Caco-2 (cell line): ENCODE data around the gene PARP16. TPM values are rescaled to one million over a fixed set of nuclear protein-coding genes. Genes with fewer than 3 reads are reported as not detected.

Experiments
- BruUV-seq: library from RNA; stranded (reverse); fragments of 400-500 nt; replicated peaks from 2 replicates; lab custom pipeline; 2021; lab: Mats Ljungman, UMichigan
- CTCF ChIA-PET: fragments of 300-600 bp; sonication (Branson Sonifier 250); formaldehyde crosslinking; loops from one replicate; lab custom pipeline; 2022; ENCODE audit warnings: antibody characterized with exemption; lab: Charles Lee
- POLR2A ChIA-PET: fragments of 300-600 bp; sonication (Branson Sonifier 250); formaldehyde crosslinking; loops from one replicate; lab custom pipeline; 2022; ENCODE audit warnings: antibody characterized with exemption; lab: Charles Lee
- DNase-seq, 2 experiments: peaks; one replicate each; pipeline versions ENCODE4 v3.0.0 to v3.0.0-alpha.2; 2020 to 2022
- H3K27me3 ChIP-seq: replicated peaks from 2 replicates; pipeline ENCODE4 v1.6.0; 2011; ENCODE audit warnings: low read length; ENCODE audit not compliant: control insufficient read depth, insufficient read depth
- H3K36me3 ChIP-seq: 2 replicates; pipeline ENCODE4 v1.5.1; 2011; ENCODE audit warnings: low read length; ENCODE audit not compliant: control insufficient read depth, insufficient read depth
- H3K4me1 ChIP-seq: fragments of 250-450 bp; sonication (Bioruptor Pico); 2 replicates; pipeline ENCODE4 v1.5.1; 2020; ENCODE audit warnings: mild to moderate bottlenecking
- H3K4me3 ChIP-seq: 2 replicates; pipeline ENCODE4 v1.5.1; 2011; ENCODE audit warnings: low read depth, mild to moderate bottlenecking, control low read depth, low read length
- H3K9me3 ChIP-seq: fragments of 250-450 bp; sonication (Bioruptor Pico); 2 replicates; pipeline ENCODE4 v1.5.1; 2020; ENCODE audit warnings: mild to moderate bottlenecking, moderate library complexity
- H3K27ac Mint-ChIP-seq: one replicate; pipeline ENCODE4 v1.8.0; 2022; ENCODE audit warnings: mixed read lengths; ENCODE audit not compliant: unreplicated experiment
- H3K27me3 Mint-ChIP-seq: one replicate; pipeline ENCODE4 v1.8.0; 2022; ENCODE audit warnings: mixed read lengths; ENCODE audit not compliant: insufficient read depth, unreplicated experiment
- H3K36me3 Mint-ChIP-seq: one replicate; pipeline ENCODE4 v1.8.0; 2022; ENCODE audit warnings: mild to moderate bottlenecking, mixed read lengths; ENCODE audit not compliant: insufficient read depth, unreplicated experiment
- H3K4me1 Mint-ChIP-seq: one replicate; pipeline ENCODE4 v1.8.0; 2022; ENCODE audit warnings: low read depth, mixed read lengths; ENCODE audit not compliant: unreplicated experiment
- H3K4me3 Mint-ChIP-seq: one replicate; pipeline ENCODE4 v1.8.0; 2022; ENCODE audit warnings: mild to moderate bottlenecking, moderate library complexity, mixed read lengths; ENCODE audit not compliant: unreplicated experiment
- H3K9me3 Mint-ChIP-seq: one replicate; pipeline ENCODE4 v1.8.0; 2022; ENCODE audit warnings: mixed read lengths; ENCODE audit not compliant: unreplicated experiment
- CTCF ChIP-seq, 2 experiments: fragments of 200-600 bp in 1 of 2; IDR thresholded peaks; 1 replicate in 1 of 2; 2 replicates in 1 of 2; pipeline versions ENCODE4 v1.5.1 to v1.8.0; 2011 to 2022; ENCODE audit warnings: antibody characterized with exemption in 1 of 2, control low read depth in 1 of 2, inconsistent platforms in 1 of 2, low read depth in 1 of 2, low read length in 1 of 2, mild to moderate bottlenecking in 1 of 2, moderate library complexity in 1 of 2; ENCODE audit not compliant: insufficient read depth in 1 of 2, severe bottlenecking in 1 of 2, unreplicated experiment in 1 of 2
- intact Hi-C: fragments of 100-400 bp; cut with micrococcal nuclease; formaldehyde crosslinking; loops from one replicate; pipeline ENCODE4 v1.10.0; 2022; ENCODE audit not compliant: unreplicated experiment
- total RNA-seq: library from RNA; stranded (reverse); gene quantifications from 2 replicates; pipeline ENCODE4 v1.2.3, GENCODE V29; 2022

PARP16 gene
- total RNA-seq, 1 experiment from 2014 or later, result 6.9 TPM

DNA sequence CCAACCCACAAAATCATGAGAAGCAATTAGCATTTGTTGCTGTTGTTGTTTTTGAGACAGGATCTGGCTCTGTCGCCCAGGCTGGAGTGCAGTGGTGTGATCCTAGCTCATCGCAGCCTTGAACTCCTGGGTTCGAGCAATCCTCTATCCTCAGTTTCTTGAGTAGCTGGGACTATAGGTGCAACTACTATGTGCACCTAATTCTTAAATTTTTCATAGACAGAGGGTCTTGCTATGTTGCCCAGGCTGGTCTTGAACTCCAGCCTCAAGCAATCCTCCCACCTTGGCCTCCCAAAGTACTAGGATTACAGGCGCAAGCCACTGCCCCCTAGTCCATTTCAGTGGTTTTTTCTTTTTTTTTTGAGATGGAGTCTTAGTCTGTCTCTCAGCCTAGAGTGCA lies 18.3 kb downstream of the PARP16 start:
- intact Hi-C loops, result no loop called here
- TF ChIP-seq CTCF (IDR thresholded peaks at IDR 0.05; ENCODE audit: insufficient read depth in 1 of 2, low read depth in 1 of 2, low read length in 1 of 2, severe bottlenecking in 1 of 2, unreplicated experiment in 1 of 2), result no peak
- DNase-seq, result no peak
- no peak overlapping the region for H3K4me3 Mint-ChIP-seq
- H3K36me3 ChIP-seq, result no peaks in the 10 kb centered on the region
- no peaks in the 10 kb centered on the region for H3K27me3 ChIP-seq
- ChIA-PET CTCF (no interaction called here), POLR2A (no interaction called here)
- H3K4me1 ChIP-seq, result no peaks in the 10 kb centered on the region; the same call in 1 of the 2 replicates
- H3K9me3 ChIP-seq, result no peaks in the 10 kb centered on the region
- H3K27me3 Mint-ChIP-seq, result no peaks in the 10 kb centered on the region
- H3K36me3 Mint-ChIP-seq, result peaks cover 11% of the 10 kb centered on the region
- no peak overlapping the region for H3K4me3 ChIP-seq
- H3K27ac Mint-ChIP-seq, result no peak overlapping the region
- no peaks in the 10 kb centered on the region for H3K4me1 Mint-ChIP-seq
- H3K9me3 Mint-ChIP-seq, result no peaks in the 10 kb centered on the region
- no TSS peak for BruUV-seq

- ChIA-PET POLR2A (no interaction called here), CTCF (no interaction called here)
- DNase-seq, result no peak
- Mint-ChIP-seq H3K27me3 (no peaks in the 10 kb centered on the region), H3K36me3 (peaks cover 11% of the 10 kb centered on the region), H3K9me3 (no peaks in the 10 kb centered on the region), H3K4me3 (no peak overlapping the region), H3K4me1 (no peaks in the 10 kb centered on the region), H3K27ac (no peak overlapping the region)
- Histone ChIP-seq H3K4me3 (no peak overlapping the region), H3K36me3 (no peaks in the 10 kb centered on the region), H3K4me1 (no peaks in the 10 kb centered on the region; the same call in 1 of the 2 replicates), H3K27me3 (no peaks in the 10 kb centered on the region), H3K9me3 (no peaks in the 10 kb centered on the region)
- intact Hi-C loops, result no loop called here
- no peak for TF ChIP-seq CTCF (IDR thresholded peaks at IDR 0.05; ENCODE audit: insufficient read depth in 1 of 2, low read depth in 1 of 2, low read length in 1 of 2, severe bottlenecking in 1 of 2, unreplicated experiment in 1 of 2)
- BruUV-seq, result no TSS peak
These were observed 20.2 kb downstream of the PARP16 start for GRCh38 chr15:65266469-65266868.

- ChIA-PET POLR2A (interaction anchor here (0.5 kb wide), 1 partner anchor 1111 kb away, joined by 3 read pairs; no protein-coding TSS in a partner anchor), CTCF (no interaction called here)
- DNase-seq, result no peak
- no peaks in the 10 kb centered on the region for H3K9me3 ChIP-seq
- no peaks in the 10 kb centered on the region; the same call in 1 of the 2 replicates for H3K36me3 ChIP-seq
- no peak overlapping the region for H3K4me3 Mint-ChIP-seq
- no peak for TF ChIP-seq CTCF (IDR thresholded peaks at IDR 0.05; ENCODE audit: insufficient read depth in 1 of 2, low read depth in 1 of 2, low read length in 1 of 2, severe bottlenecking in 1 of 2, unreplicated experiment in 1 of 2)
- H3K9me3 Mint-ChIP-seq, result no peaks in the 10 kb centered on the region
- H3K27me3 Mint-ChIP-seq, result no peaks in the 10 kb centered on the region
- no peak overlapping the region for H3K27ac Mint-ChIP-seq
- H3K27me3 ChIP-seq, result no peaks in the 10 kb centered on the region
- H3K4me1 Mint-ChIP-seq, result no peaks in the 10 kb centered on the region
- H3K4me1 ChIP-seq, result no peaks in the 10 kb centered on the region
- BruUV-seq, result no TSS peak
- intact Hi-C loops, result no loop called here
- H3K36me3 Mint-ChIP-seq, result peaks cover 11% of the 10 kb centered on the region
- H3K4me3 ChIP-seq, result no peak overlapping the region
These were observed 21.7 kb downstream of the PARP16 start for GRCh38 chr15:65264863-65265430.
